CD4-positive, alpha-beta T cell (primary cell): Measurements from ENCODE around the gene NKX1-2. TPM values are rescaled to one million over a fixed set of nuclear protein-coding genes. Genes with fewer than 3 reads are reported as not detected.

ENCODE experiments used
- ATAC-seq: fragments of 200-7000 bp; cut with Tn5 transposase; one replicate; pipeline ENCODE4 v1.10.0; 2022; ENCODE audit warnings: mild to moderate bottlenecking; ENCODE audit not compliant: poor library complexity
- CTCF ChIA-PET: fragments of 350-600 bp; sonication (Branson Sonifier 250); formaldehyde crosslinking; loops from one replicate; lab custom pipeline; 2021; ENCODE audit warnings: antibody characterized with exemption, inconsistent platforms; lab: Charles Lee
- POLR2A ChIA-PET: fragments of 350-600 bp; sonication (Branson Sonifier 250); formaldehyde crosslinking; loops from one replicate; lab custom pipeline; 2021; ENCODE audit warnings: antibody characterized with exemption, inconsistent platforms; lab: Charles Lee
- DNase-seq, 14 experiments: peaks; one replicate each; pipeline ENCODE4 v3.0.0-alpha.2; 2013 to 2020; ENCODE audit warnings: mixed read lengths in 2 of 14
- H3K27ac ChIP-seq, 2 donors: one replicate each; pipeline versions ENCODE4 v1.5.1 to v1.7.0; 2013; ENCODE audit warnings: low read length in 2 of 2, low read depth in 1 of 2, mild to moderate bottlenecking in 1 of 2
- H3K27me3 ChIP-seq, 2 experiments: 1 replicate in 1 of 2; 2 replicates in 1 of 2; pipeline versions ENCODE4 v1.6.1 to v1.7.0; 2013; ENCODE audit warnings: low read length in 2 of 2, control low read depth in 1 of 2, mild to moderate bottlenecking in 1 of 2, moderate library complexity in 1 of 2; ENCODE audit not compliant: insufficient read depth in 2 of 2, control insufficient read depth in 1 of 2
- H3K36me3 ChIP-seq: one replicate; pipeline ENCODE4 v1.6.1; 2013; ENCODE audit warnings: low read length, control low read depth; ENCODE audit not compliant: insufficient read depth
- H3K4me1 ChIP-seq: one replicate; pipeline ENCODE4 v1.6.1; 2013; ENCODE audit warnings: low read length, control low read depth; ENCODE audit not compliant: insufficient read depth
- H3K4me3 ChIP-seq: one replicate; pipeline ENCODE4 v1.5.1; 2013; ENCODE audit warnings: mild to moderate bottlenecking, low read length, moderate library complexity
- H3K9me3 ChIP-seq, 2 experiments: 1 replicate in 1 of 2; 2 replicates in 1 of 2; pipeline versions ENCODE4 v1.6.1 to v1.7.0; 2013; ENCODE audit warnings: low read length in 2 of 2, mild to moderate bottlenecking in 2 of 2, control low read depth in 1 of 2, moderate library complexity in 1 of 2; ENCODE audit not compliant: control insufficient read depth in 1 of 2, insufficient read depth in 1 of 2
- H3K27ac Mint-ChIP-seq: one replicate; pipeline ENCODE4 v1.8.0; 2020; ENCODE audit warnings: mixed read lengths
- H3K27me3 Mint-ChIP-seq: one replicate; pipeline ENCODE4 v1.8.0; 2021; ENCODE audit warnings: mixed read lengths
- H3K36me3 Mint-ChIP-seq: one replicate; pipeline ENCODE4 v1.8.0; 2021; ENCODE audit warnings: low read depth, mixed read lengths
- H3K4me1 Mint-ChIP-seq: one replicate; pipeline ENCODE4 v1.8.0; 2021; ENCODE audit warnings: low read depth, mixed read lengths
- H3K4me3 Mint-ChIP-seq: one replicate; pipeline ENCODE4 v1.8.0; 2020; ENCODE audit warnings: mild to moderate bottlenecking, mixed read lengths
- H3K9me3 Mint-ChIP-seq: one replicate; pipeline ENCODE4 v1.8.0; 2020; ENCODE audit warnings: mixed read lengths
- intact Hi-C, 2 experiments: fragments of 100-400 bp; cut with DNase I in 1 of 2; cut with micrococcal nuclease in 1 of 2; formaldehyde crosslinking; loops; one replicate each; pipeline versions ENCODE4 v1.15.1 to v1.9.0; 2023 to 2025; cut with DNase I, micrococcal nuclease
- total RNA-seq, 174 experiments: library from RNA in 2 of 174; stranded (reverse) in 2 of 174; gene quantifications; one replicate each; pipeline ENCODE4 v1.2.3 and lab custom pipeline; 2021 to 2026
- TF ChIP-seq, protein P1 (sequence below): fragments of 200-600 bp; IDR thresholded peaks from one replicate; pipeline ENCODE4 v1.8.0; 2022; ENCODE audit warnings: antibody characterized with exemption, mild to moderate bottlenecking

NKX1-2 gene
- total RNA-seq, 2 experiments from 2014 or later, result not detected

DNA sequence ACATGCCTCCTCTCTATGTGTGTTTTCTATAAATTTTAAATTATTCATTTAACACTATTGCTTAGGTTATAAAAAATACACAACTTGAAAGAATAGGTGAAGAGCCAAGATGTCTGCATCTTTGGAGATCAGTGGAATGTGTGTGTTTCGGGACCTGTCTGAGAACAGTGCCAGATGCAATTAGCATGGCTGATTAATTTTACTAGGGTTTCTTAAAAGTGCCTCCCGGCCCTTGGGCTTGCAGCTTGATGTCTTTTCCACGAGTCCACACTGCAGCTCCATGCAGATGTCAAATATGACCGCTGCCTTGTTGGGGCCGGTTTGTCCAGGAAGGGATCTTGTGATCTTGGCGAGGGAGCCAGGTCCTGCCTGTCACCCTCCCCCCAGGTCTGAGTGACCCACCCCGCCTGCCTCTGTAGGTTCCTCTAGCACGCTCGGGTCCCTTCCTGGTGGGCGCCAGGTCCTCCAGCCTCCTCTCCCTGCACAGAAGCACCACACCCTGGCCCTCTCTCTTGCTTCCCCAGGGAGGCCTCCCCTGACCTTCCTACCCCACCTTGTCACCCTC, 32.5 kb upstream of the NKX1-2 start:
- DNase-seq (no peak), ATAC-seq (no peak)
- H3K9me3 Mint-ChIP-seq, result no peaks in the 10 kb centered on the region
- no peak overlapping the region for H3K27ac ChIP-seq
- TF ChIP-seq, protein P1, sequence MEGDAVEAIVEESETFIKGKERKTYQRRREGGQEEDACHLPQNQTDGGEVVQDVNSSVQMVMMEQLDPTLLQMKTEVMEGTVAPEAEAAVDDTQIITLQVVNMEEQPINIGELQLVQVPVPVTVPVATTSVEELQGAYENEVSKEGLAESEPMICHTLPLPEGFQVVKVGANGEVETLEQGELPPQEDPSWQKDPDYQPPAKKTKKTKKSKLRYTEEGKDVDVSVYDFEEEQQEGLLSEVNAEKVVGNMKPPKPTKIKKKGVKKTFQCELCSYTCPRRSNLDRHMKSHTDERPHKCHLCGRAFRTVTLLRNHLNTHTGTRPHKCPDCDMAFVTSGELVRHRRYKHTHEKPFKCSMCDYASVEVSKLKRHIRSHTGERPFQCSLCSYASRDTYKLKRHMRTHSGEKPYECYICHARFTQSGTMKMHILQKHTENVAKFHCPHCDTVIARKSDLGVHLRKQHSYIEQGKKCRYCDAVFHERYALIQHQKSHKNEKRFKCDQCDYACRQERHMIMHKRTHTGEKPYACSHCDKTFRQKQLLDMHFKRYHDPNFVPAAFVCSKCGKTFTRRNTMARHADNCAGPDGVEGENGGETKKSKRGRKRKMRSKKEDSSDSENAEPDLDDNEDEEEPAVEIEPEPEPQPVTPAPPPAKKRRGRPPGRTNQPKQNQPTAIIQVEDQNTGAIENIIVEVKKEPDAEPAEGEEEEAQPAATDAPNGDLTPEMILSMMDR, result no peak
- no peaks in the 10 kb centered on the region for H3K4me1 ChIP-seq
- no peaks in the 10 kb centered on the region for H3K9me3 ChIP-seq
- no peaks in the 10 kb centered on the region for H3K27me3 Mint-ChIP-seq
- H3K4me3 Mint-ChIP-seq, result no peak overlapping the region
- intact Hi-C loops, result no loop called here
- CTCF ChIA-PET, result no interaction called here
- no peak overlapping the region for H3K4me3 ChIP-seq
- H3K4me1 Mint-ChIP-seq, result no peaks in the 10 kb centered on the region
- H3K27ac Mint-ChIP-seq, result no peak overlapping the region
- peaks cover 29% of the 10 kb centered on the region for H3K36me3 Mint-ChIP-seq
- no peaks in the 10 kb centered on the region for H3K27me3 ChIP-seq
- no peaks in the 10 kb centered on the region for H3K36me3 ChIP-seq
- POLR2A ChIA-PET, result no interaction called here

DNA sequence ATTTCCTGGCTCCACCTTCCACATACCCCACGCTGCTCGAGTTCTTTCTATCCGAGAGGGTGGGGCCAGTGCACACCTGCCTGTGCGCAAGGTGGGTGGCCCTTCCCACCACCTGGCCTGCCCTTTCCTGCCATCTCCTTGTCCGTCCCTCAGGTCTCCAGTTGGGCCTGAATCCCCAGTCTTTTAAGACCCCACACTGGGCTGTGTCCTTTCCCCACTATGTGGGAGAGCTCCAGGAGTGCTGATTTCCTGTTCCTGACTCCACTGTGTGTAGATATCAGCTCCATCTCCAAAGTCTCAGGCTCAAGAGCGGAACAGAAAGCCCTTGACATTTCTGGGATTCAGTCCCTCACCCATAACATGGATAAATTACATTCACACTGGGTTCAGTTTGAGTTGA, 31.9 kb upstream of the NKX1-2 start:
- Mint-ChIP-seq H3K36me3 (peaks cover 23% of the 10 kb centered on the region), H3K4me3 (no peak overlapping the region), H3K27me3 (no peaks in the 10 kb centered on the region), H3K9me3 (no peaks in the 10 kb centered on the region), H3K27ac (no peak overlapping the region), H3K4me1 (no peaks in the 10 kb centered on the region)
- Histone ChIP-seq H3K27me3 (no peaks in the 10 kb centered on the region), H3K9me3 (no peaks in the 10 kb centered on the region), H3K36me3 (no peaks in the 10 kb centered on the region), H3K4me3 (no peak overlapping the region), H3K27ac (no peak overlapping the region), H3K4me1 (no peaks in the 10 kb centered on the region)
- POLR2A ChIA-PET, result no interaction called here
- intact Hi-C loops, result no loop called here
- TF ChIP-seq, protein P1, result no peak
- ATAC-seq, result no peak
- DNase-seq, result no peak
- CTCF ChIA-PET, result no interaction called here

DNA sequence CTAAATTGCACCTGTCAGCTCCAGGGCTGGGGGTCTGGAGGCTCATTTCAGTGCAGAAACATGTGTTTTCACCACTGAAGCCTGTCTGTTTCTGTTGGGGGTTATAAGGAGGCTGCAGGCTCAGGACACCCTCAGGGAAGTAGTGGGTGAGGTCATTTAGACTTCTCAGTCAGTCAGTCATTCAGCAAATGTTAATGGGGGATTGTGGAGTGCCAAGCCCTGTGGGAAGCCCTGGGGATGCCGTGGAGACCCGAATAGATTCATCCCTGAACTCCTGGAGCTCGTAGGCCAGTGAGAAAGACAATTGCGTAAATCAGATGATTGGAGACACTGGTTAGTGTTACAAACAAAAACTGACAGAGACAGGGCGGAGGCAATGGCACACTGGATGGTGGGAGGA, 31.0 kb upstream of the NKX1-2 start:
- Histone ChIP-seq H3K27me3 (no peaks in the 10 kb centered on the region), H3K27ac (no peak overlapping the region), H3K4me3 (no peak overlapping the region), H3K9me3 (no peaks in the 10 kb centered on the region), H3K4me1 (no peaks in the 10 kb centered on the region), H3K36me3 (no peaks in the 10 kb centered on the region)
- POLR2A ChIA-PET, result no interaction called here
- TF ChIP-seq, protein P1, result no peak
- no peak overlapping the region for H3K27ac Mint-ChIP-seq
- CTCF ChIA-PET, result no interaction called here
- no peak overlapping the region for H3K4me3 Mint-ChIP-seq
- H3K9me3 Mint-ChIP-seq, result no peaks in the 10 kb centered on the region
- peaks cover 15% of the 10 kb centered on the region for H3K36me3 Mint-ChIP-seq
- ATAC-seq (no peak), DNase-seq (no peak)
- intact Hi-C loops, result no loop called here
- no peaks in the 10 kb centered on the region for H3K4me1 Mint-ChIP-seq
- no peaks in the 10 kb centered on the region for H3K27me3 Mint-ChIP-seq
